ENCODE measurements around the gene NETO2.
"Not testable (repeated sequence)": the region's sequence is repeated elsewhere in the genome, so short reads cannot be mapped to it uniquely, and the experiment has no call there.

NETO2 gene

DNA sequence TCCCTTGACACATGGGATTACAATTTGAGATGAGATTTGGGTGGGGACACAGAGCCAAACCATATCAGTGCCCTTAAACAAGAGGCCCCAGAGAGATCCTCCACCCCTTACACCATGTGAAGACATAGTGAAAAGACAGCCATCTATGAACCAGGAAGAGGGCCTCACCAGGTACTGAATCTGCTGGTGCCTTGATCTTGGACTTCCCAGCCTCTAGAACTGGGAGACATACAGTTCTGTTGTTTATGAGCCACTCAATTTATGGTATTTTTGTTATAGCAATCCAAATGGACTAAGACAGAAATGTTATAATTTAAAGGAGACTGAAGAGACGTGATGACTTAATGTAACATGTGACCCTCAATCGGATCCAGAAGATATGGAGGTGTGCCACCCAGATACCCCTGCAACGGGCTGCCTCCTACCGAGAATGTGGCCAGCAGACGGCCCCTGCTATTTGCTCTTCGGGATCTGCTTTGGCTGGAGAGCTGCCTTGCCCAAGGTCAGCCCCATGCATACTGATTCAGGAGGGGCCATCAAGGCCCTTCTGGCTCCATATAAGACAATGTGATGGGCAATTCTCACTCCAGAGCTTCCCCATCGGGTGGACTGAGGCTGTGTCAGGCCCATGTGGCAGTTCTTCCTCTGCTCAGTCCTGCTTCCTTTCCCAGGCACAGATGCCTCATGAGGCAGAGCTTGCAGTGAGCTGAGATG lies 80.6 kb downstream of the NETO2 start:
- DNase-seq: no peak

DNA sequence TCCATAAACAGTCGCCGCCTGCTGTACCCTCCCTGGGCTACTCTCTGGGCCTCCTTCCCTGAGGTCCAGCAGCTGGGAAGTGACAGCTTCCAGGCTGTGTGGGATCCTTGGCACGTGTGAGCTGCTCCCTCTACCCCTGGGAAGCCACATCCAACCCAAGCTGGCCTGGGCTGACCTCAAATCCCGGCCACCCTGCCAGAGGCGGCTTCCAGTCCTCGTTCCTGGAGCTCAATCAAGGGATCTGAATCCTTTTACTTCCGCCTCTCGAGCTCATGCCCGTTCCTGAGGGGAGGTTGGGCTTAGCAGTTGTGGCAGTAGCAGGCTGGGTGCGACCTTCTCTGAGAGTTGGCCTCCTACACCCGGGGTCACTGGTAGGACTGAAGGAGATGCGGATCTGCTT lies 82.5 kb downstream of the NETO2 start:
- no peak for DNase-seq

DNA sequence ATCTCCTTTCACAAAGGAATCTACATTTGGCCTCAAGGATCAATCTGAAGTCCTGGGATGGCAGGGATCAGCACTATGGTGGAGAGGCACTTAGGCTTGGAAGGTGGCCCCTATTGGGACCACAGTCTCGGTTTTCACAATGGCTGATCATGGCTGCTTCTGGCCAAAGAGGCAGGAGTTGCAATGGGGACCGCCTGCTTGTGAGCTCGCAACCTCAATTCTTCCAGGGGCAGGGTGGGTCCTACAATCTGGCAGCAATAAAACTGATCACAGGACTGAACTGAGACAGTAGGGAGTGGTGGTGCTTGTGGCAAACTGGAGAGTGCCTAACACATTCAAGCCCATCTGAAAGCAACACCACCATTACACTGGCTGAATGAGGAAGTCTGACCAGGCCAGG lies 83.1 kb downstream of the NETO2 start:
- DNase-seq: no peak

DNA sequence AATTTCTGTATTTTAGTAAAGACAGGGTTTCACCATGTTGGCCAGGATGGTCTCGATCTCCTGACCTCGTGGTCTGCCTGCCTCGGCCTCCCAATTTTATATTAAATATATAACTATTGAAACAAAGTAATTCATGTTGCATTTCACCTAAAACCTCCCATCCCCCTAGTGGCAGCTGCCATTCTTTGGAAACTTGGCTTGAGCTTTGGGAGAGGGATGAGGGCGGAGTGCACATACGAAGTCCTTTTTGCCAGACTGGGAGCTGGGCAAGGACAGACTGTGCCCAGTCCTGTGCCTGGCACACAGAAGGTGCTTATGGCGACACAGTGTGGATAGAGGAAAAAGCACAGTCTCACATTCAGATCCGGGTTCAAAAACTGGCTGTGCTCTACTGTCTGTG lies 83.8 kb downstream of the NETO2 start:
- DNase-seq: no peak

DNA sequence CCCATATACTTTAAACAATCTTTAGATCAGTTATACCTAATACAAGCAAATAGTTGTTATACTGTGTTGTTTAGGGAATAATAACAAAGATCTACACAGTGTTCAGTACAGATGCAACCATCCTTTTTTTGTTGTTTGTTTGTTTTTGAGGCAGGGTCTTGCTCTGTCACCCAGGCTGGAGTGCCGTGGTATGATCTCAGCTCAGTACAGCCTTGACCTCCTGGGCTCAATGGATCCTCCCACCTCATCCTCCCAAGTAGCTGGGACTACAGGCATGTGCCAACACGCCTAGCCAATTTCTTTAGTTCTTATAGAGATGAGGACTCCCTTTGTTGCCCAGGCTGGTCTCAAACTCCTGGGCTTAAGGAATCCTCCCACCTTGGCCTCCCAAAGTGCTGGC lies 84.6 kb downstream of the NETO2 start:
- DNase-seq: not testable (repeated sequence)

DNA sequence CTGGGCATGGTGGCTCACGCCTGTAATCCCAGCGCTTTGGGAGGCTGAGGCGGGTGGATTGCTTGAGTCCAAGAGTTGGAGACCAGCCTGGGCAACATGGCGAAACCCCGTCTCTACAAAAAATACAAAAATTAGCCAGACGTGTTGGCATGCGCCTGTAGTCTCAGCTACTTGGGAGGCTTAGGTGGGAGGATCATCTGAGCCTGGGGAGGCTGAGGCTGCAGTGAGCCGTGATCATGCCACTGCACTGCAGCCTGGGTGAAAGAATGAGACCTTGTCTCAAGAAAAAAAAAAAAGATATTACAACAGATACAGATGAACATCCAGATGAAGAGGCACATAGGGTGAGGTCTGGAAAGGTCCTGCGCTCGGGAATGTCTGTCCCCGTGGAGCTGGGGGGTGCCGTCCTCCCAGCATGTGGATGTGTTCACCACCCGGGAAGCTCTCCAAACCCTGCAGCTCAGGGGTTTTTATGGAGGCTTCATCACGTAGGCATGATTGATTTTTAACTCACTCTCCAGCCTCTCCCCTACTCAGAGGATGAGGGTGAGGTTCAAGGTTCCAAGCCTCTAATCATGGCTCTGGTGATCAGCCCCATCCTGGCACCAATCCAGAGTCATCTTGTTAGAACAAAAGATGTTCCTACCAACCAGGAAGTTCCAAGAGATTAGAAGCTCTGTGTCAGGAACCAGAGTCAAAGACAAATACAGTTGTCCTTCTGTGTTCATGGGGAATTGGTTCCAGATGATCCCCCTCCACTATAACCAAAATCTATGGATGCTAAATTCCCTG lies 85.3 kb downstream of the NETO2 start:
- peak; percentile 30 for DNase-seq

DNA sequence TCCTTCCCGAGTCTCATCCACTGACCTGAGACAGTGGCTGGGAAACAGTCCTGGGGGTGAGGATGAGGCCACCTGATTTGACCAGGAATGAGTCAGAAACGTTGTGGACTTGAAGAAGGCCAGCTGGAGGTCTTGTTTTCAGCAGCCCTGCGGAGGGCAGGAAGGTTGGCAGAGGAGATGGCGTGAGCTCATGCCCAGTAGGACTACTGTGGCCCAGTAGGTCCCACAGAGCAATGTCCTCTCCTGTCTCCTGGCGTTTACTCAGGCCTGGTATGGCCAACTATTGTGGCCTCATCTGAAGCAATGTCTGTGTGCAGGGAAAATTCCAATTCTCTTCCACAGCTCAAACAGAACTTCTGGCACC lies 86.1 kb downstream of the NETO2 start:
- no peak for DNase-seq

DNA sequence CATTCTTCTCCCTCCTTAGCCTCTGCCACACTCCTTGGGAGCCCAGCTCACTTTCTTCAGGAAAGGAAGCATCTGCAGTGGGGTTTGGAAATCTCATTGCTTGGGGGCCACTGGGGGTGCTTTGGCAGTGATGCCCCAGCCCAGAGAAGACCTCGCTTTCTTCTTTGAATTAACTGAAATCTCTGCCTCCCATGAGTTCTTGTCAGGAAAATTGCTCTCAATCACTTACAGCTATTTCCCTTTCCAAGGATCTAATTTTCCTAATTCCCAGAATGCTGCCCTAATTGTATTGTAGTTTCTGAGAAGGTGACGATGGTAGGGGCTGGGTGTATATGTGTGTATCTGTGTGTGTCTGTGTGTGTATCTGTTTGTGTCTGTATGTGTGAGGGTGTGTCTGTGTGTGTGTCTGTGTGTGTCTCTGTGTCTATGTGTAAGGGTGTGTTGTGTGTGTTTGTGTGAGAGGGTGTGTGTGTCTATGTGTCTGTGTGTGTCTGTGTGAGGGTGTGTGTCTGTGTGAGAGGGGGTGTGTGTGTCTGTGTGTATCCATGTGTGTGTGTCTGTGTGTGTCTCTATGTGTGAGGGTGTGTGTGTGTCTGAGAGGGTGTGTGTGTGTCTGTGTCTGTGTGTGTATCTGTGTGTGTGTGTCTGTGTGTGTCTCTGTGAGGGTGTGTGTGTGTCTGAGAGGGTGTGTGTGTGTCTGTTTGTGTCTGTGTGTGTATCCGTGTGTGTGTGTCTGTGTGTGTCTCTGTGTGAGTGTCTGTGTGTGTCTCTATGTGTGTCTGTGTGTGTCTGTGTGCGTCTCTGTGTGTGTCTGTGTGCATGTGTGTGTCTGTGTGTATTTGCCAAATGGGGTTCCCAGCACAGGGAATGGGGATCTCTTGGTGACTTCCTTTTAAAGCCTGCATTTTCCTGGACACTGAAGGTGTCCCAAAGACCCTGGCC lies 86.8 kb downstream of the NETO2 start:
- DNase-seq: no peak

DNA sequence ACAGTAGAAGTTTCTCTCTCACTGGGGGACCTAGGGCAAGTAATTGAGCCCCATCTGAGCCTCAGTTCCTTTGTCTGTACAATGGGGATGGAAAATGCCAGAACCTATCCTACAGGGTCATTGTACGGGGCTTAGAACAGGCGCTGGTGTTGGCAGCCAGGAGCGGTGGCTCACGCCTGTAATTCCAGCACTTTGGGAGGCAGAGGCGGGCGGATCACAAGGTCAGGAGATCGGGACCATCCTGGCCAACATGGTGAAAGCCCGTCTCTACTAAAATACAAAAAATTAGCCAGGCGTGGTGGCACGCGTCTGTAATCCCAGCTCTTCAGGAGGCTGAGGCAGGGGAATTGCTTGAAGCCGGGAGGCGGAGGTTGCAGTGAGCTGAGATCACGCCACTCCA lies 87.7 kb downstream of the NETO2 start:
- not testable (repeated sequence) for DNase-seq

DNA sequence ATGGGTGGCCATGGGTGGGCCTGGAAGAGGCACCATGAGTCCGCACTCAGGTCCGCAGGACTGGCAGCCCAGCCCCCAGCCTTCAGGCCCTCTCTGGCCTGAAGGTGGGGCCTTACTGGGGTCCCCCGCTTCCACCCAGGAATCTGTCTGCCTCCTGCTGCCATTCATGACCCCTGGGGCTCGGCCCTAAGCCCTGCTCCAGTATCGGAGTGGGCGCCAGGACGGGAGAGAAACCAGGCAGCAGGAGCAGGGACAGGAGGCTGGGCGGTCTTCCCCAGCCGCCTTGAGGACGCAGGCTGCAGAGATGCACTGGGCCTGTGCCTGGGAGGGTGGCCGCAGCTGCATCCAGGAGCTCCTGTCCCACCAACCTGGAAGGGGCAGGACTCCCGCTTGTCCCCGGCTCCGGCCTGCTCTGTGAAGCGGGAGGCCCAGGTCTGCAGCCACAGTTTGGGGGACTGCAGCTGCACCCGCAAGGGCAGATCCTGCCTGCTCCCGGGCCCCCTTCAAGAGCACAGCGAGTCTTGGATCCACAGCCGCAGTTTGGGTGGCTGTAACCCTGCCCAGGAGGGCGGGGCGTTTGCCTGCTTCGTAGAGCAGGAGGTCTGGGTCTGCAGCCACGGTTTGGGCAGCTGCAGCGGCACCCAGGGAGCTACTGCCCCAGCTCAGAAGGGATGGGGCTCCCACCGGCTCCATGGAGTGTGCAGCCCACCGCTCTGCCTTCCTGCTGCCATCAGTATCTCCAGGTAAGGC lies 88.4 kb downstream of the NETO2 start:
- DNase-seq: no peak

DNA sequence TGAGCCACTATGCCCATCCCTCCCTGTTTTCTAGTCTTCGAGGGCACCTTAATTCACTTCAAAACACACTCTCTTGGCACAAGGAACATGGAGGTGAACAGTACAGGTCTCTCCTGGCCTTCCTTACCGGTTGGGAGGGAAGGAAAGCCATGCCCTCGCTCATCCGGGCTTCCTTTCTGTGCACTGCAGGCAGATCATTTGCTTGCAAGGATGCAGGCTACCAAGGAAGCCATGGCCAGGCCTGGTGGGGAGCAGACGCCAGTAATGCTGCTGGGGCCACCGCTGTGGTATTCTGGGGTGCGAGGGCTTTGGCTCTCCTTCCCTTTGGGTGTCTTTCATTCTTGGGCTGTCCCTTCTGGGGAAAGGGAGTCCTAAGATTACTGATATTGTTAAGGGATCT lies 89.4 kb downstream of the NETO2 start:
- DNase-seq: no peak

DNA sequence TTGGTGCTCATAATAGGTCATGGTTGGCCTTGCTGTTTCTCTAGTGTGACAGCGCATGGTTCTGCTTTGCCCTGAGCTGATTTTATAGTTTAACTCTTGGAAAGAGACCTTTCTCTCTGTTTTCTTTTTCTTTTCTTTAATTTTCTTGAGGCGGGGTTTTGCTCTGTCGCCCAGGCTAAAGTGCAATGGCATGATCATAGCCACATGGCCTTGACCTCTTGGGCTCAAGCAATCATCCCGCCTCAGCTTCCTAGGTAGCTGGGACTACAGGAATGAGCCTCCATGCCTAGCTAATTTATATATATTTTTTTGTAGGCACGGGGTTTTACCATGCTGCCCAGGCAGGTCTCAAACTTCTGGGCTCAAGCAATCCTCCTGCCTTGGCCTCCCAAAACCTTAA lies 89.8 kb downstream of the NETO2 start:
- no peak for DNase-seq

DNA sequence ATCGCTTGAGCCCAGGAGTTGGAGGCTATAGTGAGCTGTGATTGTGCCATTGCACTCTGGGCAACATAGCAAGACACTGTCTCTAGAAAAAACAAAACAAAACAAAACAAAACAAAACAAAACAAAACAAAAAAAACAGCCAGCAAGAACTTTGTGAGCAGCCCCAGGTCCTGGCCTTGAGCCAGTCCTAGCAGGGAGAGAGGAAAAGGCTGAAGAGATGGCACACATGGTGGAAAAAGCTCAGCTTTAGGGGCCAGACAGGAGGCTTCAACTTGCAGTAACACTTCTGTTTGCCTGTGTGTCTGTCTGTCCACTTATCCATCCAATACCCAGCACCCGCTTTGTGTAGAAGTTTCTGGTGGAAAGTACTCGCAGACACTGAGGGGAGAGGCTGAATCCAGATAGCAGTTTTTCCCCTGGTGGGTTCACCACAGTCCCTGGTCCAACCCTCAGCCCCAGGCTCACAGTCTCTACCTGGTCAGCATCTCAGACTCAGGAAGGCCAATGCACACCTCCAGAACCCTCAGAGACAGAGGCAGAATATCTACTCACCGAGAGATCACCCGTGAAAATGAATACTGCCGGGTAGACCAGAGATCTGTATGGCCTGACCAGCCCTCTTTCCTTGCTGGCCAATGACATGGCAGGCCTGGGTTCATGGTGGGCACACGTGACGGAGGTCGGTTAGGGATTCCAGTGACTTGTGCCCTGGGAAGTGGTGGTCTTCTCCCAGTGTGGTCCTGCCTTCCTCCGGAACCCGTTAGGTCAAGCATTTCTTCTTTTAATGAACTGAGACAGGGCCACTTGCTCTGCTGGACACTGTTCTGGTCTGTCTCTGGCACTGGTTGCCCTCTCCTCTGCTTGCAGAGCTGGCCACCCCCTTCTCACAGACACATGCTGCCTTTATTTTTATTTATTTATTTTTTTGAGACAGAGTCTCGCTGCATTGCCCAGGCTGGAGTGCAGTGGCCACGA lies 90.8 kb downstream of the NETO2 start:
- DNase-seq: no peak

DNA sequence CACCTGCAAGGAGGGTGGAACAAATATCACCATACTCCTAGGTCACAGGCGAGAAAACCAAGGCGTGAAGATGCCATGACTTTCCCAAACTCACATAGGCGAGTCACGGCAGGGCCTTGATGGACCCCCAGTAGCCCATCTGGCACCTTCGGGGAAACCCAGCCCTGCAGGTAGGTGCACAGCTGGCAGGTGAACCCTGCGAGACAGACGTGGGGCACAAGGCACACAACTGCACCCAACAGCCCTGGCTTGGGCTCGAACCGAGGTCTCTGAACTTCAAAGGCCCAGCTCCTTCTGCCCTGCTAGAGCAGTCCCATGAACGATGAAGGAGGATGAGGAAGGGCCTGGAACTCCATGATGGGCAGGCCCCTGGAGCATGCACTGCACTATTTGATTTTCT lies 92.7 kb downstream of the NETO2 start:
- no peak for DNase-seq

DNA sequence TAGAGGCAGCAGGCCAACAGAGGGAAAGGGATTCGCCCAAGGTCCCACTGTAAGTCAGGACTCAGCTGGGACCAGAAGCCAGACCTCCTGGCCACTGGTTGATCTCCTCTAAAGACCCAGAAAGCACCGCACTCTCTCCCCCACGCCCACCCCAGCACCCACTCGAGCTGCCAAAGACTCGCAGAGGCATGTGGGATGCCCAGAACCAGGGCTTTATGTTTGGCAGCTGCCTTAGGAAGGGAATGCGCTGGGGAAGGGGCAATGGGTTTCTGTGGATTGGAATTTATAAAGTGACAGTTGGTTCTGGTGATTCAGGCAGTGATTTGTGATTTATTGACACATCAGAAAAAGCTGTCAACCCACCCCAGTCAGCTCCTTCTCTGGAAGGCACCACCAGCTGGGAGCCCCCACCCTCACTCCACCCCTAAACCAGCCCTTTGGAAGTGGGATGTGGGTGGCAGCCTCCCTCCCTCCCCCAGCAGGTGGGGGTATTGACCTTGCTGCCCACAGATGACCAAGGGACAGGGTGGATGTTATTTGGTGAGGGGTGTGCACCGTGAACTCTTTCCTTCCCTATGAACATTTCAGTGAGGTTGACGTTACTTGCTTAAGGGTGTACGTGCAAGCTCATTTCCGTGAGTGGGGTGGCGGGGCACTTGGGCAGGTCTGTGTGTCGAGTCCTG lies 93.7 kb downstream of the NETO2 start:
- DNase-seq: no peak

DNA sequence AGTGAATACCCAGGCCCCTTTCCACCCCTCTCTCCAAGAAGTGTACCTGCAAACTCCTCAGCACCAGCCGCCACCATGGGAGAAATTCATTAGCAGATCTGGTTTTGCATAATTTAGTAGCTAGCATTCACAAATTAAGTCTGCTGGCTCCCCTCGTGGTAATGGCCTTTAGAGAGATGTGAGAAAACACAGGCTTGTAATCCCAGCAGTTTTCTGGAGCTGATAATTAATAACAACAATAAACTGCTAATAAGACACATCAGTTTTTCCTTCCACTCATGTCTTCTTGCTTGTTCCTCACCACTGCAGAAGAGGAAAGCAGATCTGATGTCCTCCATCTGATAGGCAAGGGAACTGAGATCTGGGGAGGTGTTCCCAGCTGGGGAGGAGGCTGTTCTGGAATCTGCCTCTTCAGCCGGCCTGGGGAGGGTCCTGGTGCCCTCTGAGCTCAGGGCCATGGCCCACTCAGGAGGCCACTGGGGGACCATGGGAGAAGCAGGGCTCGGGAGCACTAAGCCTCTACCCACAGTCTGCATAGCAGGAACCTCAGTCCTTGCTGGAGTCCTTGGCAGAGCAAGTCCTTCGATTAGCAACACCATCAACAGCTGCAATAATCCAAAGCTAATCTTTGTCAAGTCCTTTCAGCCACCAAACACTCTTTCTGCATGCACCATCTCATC lies 96.1 kb downstream of the NETO2 start:
- DNase-seq: no peak

DNA sequence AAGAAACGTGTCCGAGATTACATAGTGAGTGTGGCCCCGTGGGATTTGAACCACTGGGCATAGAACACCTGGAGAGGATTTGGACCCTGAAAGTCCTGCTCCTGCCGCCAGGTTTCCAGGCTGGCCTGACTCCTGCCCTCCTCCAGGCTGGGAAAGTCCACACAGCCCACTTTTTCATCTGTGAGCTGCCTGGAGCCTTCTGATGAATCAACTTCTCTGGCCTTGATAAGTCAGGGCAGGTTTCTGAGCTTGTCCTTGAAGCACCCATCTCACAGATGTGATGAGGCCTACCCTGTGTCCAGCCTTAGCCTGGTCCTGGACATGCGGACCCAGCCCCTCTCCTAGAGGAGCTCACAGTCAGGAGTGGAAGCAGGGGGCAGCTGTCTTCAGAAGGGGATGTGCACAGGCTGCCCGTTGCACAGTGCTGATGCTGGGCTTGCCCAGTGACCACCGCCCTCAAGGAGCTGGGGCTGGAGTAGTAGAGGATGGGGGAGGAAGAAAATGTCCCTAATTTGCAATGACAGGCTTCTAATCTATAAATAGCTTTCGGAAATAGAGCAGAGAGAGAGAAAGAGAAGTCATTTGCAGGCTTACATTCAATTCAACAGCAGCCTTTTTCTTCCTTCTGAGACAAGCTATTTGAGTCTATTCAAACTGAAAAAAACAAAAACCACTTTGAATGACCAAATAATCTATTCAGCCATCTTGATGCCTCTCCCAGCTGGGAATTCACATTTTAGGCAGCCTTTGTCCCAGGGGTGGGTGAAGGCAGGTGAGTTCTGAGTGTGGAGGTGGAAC lies 96.8 kb downstream of the NETO2 start:
- DNase-seq: no peak

DNA sequence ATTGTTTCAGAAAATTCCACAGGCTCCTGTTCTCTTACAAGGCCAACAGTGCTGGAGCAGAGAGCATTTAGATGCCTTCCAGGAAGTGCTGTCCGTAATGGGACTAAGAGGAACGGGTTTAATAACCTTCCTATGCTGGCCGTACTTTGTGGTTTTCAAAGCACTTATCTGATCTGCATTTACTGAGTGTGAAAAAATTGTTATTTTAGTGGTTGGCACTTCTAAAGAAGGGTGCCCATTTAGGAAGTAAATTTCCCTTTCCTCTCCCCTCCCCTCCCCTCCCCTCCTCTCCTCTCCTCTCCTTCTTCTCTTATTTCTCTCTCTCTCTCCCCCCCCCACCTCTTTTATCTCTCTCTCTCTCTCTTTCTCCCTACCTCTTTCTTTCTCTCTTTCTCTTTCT lies 98.3 kb downstream of the NETO2 start:
- no peak for DNase-seq

DNA sequence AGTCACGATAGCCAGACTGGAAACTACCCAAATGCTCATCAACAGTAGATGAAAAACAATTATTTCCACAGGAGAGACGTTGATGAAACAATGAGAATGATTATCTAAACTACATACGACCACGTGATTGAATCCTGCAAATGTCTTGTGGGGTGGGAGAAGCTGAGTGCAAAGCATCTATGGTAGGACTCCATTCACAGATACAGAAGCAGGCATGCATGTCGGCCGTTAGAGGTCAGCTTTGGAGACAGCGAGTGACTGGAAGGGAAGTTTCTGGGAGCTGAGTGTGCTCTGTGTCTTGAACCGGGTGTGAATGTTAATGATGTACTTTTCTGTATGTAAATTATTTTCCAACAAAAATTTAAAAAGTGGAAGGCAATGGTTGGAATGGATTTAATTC lies 98.7 kb downstream of the NETO2 start:
- no peak for DNase-seq

All from fibroblast of upper back skin (primary cell).